GM18505 (cell line): ENCODE results near the gene SATL1.
A peak's percentile ranks its signal among the peaks of the same experiment; 100 is the strongest.
"Not testable (repeated sequence)": the region's sequence is repeated elsewhere in the genome, so short reads cannot be mapped to it uniquely, and the experiment has no call there.

ENCODE experiments used
- ATAC-seq: cut with Tn5 transposase; IDR thresholded peaks from one replicate; pipeline ENCODE4 v1.9.1; 2021; ENCODE audit not compliant: unreplicated experiment
- POLR2A ChIP-seq: IDR thresholded peaks from 4 replicates; pipeline ENCODE4 v1.6.1; 2011; ENCODE audit warnings: borderline replicate concordance; ENCODE audit not compliant: insufficient read depth, insufficient read length; ENCODE audit errors: extremely low read depth

SATL1 gene

GRCh38 chrX:85243761-85244449 is at the start of gene SATL1, which contains the start of gene ZNF711:
Gene SATL1, minus strand, starts transcription at chrX:85243779. Its CDS starts 134,811 bp downstream, at chrX:85108968.
Gene ZNF711, plus strand, starts transcription at chrX:85243991. Its CDS starts 3,582 bp downstream, at chrX:85247573.
- TF ChIP-seq POLR2A = no peak
- peak; percentile 56 for ATAC-seq

GRCh38 chrX:85288992-85289723 is 45.6 kb upstream of the SATL1 start:
- no peak for TF ChIP-seq POLR2A
- ATAC-seq = no peak

GRCh38 chrX:85285286-85285685 is 41.7 kb upstream of the SATL1 start:
- ATAC-seq = not testable (repeated sequence)

- peak; percentile 46 for ATAC-seq
- no peak for TF ChIP-seq POLR2A
Measured at GRCh38 chrX:85244450-85245211, 1.1 kb upstream of the SATL1 start.

- no peak for TF ChIP-seq POLR2A
- no peak for ATAC-seq
Measured at GRCh38 chrX:85243155-85243554, 424 bp downstream of the SATL1 start.

GRCh38 chrX:85223359-85223758 is 20.2 kb downstream of the SATL1 start:
- ATAC-seq = no peak
- no peak for TF ChIP-seq POLR2A

- ATAC-seq = no peak
- no peak for TF ChIP-seq POLR2A
Measured at GRCh38 chrX:85221361-85221760, 22.2 kb downstream of the SATL1 start.

- TF ChIP-seq POLR2A = no peak
- ATAC-seq = no peak
Measured at GRCh38 chrX:85215946-85216345, 27.6 kb downstream of the SATL1 start.

- TF ChIP-seq POLR2A = no peak
- ATAC-seq = no peak
Measured at GRCh38 chrX:85213792-85214530, 29.6 kb downstream of the SATL1 start.

- ATAC-seq = no peak
- no peak for TF ChIP-seq POLR2A
Measured at GRCh38 chrX:85203461-85203970, 40.1 kb downstream of the SATL1 start.

- no peak for ATAC-seq
- TF ChIP-seq POLR2A = no peak
Measured at GRCh38 chrX:85196319-85196718, 47.3 kb downstream of the SATL1 start.

- ATAC-seq = no peak
- no peak for TF ChIP-seq POLR2A
Measured at GRCh38 chrX:85159644-85160043, 83.9 kb downstream of the SATL1 start.

GRCh38 chrX:85140964-85141363 is 102.6 kb downstream of the SATL1 start:
- no peak for ATAC-seq
- no peak for TF ChIP-seq POLR2A
